H1 (cell line): ENCODE measurements around the gene NIN. TPM values are rescaled to one million over a fixed set of nuclear protein-coding genes. Genes with fewer than 3 reads are reported as not detected.

Experiments used
- CTCF ChIA-PET: fragments of 300-600 bp; sonication (Branson Sonifier 250); formaldehyde crosslinking; loops from one replicate; lab custom pipeline; 2021; ENCODE audit not compliant: partially characterized antibody; lab: Charles Lee
- POLR2A ChIA-PET: fragments of 300-600 bp; sonication (Branson Sonifier 250); formaldehyde crosslinking; loops from one replicate; lab custom pipeline; 2021; ENCODE audit warnings: inconsistent platforms; ENCODE audit not compliant: partially characterized antibody; lab: Charles Lee
- DNase-seq, 2 experiments: peaks; one replicate each; pipeline versions ENCODE4 v3.0.0 to v3.0.0-alpha.2; 2010 to 2022; ENCODE audit warnings: low spot score in 2 of 2, low read depth in 1 of 2, mixed read lengths in 1 of 2
- FAIRE-seq: peaks from 2 replicates; lab custom pipeline; 2011; peaks lifted over from hg19 to GRCh38; lab: Jason Lieb, UNC
- H2AFZ ChIP-seq: 2 replicates; pipeline ENCODE4 v1.8.1; 2012; ENCODE audit warnings: low read length, inconsistent platforms
- H2AK5ac ChIP-seq: 2 replicates; pipeline ENCODE4 v1.6.1; 2013; ENCODE audit warnings: low read depth, low read length
- H2BK120ac ChIP-seq: replicated peaks from 2 replicates; pipeline ENCODE3; 2013; ENCODE audit warnings: low read depth, low read length, inconsistent platforms
- H2BK12ac ChIP-seq: 2 replicates; pipeline ENCODE4 v1.6.1; 2013; ENCODE audit warnings: low read depth, low read length
- H2BK15ac ChIP-seq: 2 replicates; pipeline ENCODE4 v1.6.1; 2013; ENCODE audit warnings: low read length
- H2BK20ac ChIP-seq: 2 replicates; pipeline ENCODE4 v1.6.1; 2013; ENCODE audit warnings: low read length
- H2BK5ac ChIP-seq: 2 replicates; pipeline ENCODE4 v1.6.1; 2013; ENCODE audit warnings: low read depth, low read length
- H3K14ac ChIP-seq: 2 replicates; pipeline ENCODE4 v1.6.1; 2013; ENCODE audit warnings: inconsistent platforms; ENCODE audit not compliant: insufficient read length
- H3K18ac ChIP-seq: 2 replicates; pipeline ENCODE4 v1.6.1; 2013; ENCODE audit warnings: low read length; ENCODE audit errors: extremely low read depth
- H3K23ac ChIP-seq: 2 replicates; pipeline ENCODE4 v1.6.1; 2013; ENCODE audit warnings: inconsistent platforms; ENCODE audit not compliant: insufficient read length
- H3K23me2 ChIP-seq: 2 replicates; pipeline ENCODE4 v1.6.1; 2013; ENCODE audit warnings: low read depth, low read length
- H3K27ac ChIP-seq: 2 replicates; pipeline ENCODE4 v1.6.1; 2011; ENCODE audit warnings: low read depth, low read length, inconsistent platforms
- H3K27me3 ChIP-seq, 4 experiments: replicated peaks in 1 of 4; 1 replicate in 1 of 4; 2 replicates in 3 of 4; pipeline versions ENCODE4 v1.6.1 to v1.8.1; 2011 to 2013; ENCODE audit warnings: low read length in 3 of 4, mild to moderate bottlenecking in 3 of 4, inconsistent platforms in 2 of 4, mixed read lengths in 2 of 4, moderate library complexity in 1 of 4; ENCODE audit not compliant: control insufficient read depth in 3 of 4, insufficient read depth in 3 of 4; ENCODE audit errors: extremely low read depth in 1 of 4
- H3K36me3 ChIP-seq, 4 experiments: 2 replicates each; pipeline versions ENCODE4 v1.6.1 to v1.8.1; 2011 to 2013; ENCODE audit warnings: mild to moderate bottlenecking in 4 of 4, low read length in 3 of 4, moderate library complexity in 2 of 4, control low read depth in 1 of 4, inconsistent platforms in 1 of 4; ENCODE audit not compliant: insufficient read depth in 4 of 4, control insufficient read depth in 2 of 4
- H3K4ac ChIP-seq: replicated peaks from 2 replicates; pipeline ENCODE3; 2013; ENCODE audit warnings: low read length, low read depth, mixed read lengths, inconsistent platforms; ENCODE audit not compliant: insufficient read length
- H3K4me1 ChIP-seq, 4 experiments: replicated peaks in 1 of 4; 1 replicate in 1 of 4; 2 replicates in 3 of 4; pipeline versions ENCODE4 v1.6.1 to v1.8.1; 2011 to 2013; ENCODE audit warnings: low read length in 3 of 4, inconsistent platforms in 2 of 4, mixed read lengths in 1 of 4; ENCODE audit not compliant: insufficient read depth in 4 of 4, control insufficient read depth in 3 of 4
- H3K4me2 ChIP-seq, 2 experiments: 2 replicates each; pipeline versions ENCODE4 v1.6.1 to v1.8.1; 2011 to 2013; ENCODE audit warnings: low read depth in 2 of 2, low read length in 2 of 2, control low read depth in 1 of 2, inconsistent platforms in 1 of 2, mild to moderate bottlenecking in 1 of 2; ENCODE audit not compliant: insufficient read depth in 1 of 2
- H3K4me3 ChIP-seq, 4 experiments: fragments of 200-600, 300-600 bp in 1 of 4; sonication (generic), shearing (Covaris generic), sonication (Bioruptor Twin) in 1 of 4; 2 replicates each; pipeline versions ENCODE4 v1.5.1 to v1.8.1; 2011 to 2016; ENCODE audit warnings: low read length in 4 of 4, low read depth in 3 of 4, control low read depth in 2 of 4, inconsistent platforms in 2 of 4, mild to moderate bottlenecking in 2 of 4, mixed read lengths in 1 of 4, moderate library complexity in 1 of 4; ENCODE audit not compliant: insufficient read depth in 2 of 4; ENCODE audit errors: extremely low read depth in 1 of 4
- H3K56ac ChIP-seq: replicated peaks from 2 replicates; pipeline ENCODE3; 2013; ENCODE audit warnings: low read depth, mild to moderate bottlenecking, mixed read lengths, low read length, inconsistent platforms; ENCODE audit not compliant: insufficient read length
- H3K79me1 ChIP-seq: 2 replicates; pipeline ENCODE4 v1.6.1; 2013; ENCODE audit warnings: low read depth, low read length, control low read depth
- H3K79me2 ChIP-seq, 2 experiments: 2 replicates each; pipeline versions ENCODE4 v1.6.1 to v1.8.1; 2012 to 2013; ENCODE audit warnings: low read length in 2 of 2, mild to moderate bottlenecking in 2 of 2, inconsistent platforms in 1 of 2; ENCODE audit not compliant: insufficient read depth in 2 of 2, control insufficient read depth in 1 of 2
- H3K9ac ChIP-seq, 4 experiments: replicated peaks in 1 of 4; 1 replicate in 1 of 4; 2 replicates in 3 of 4; pipeline versions ENCODE4 v1.6.1 to v1.8.1; 2011 to 2013; ENCODE audit warnings: low read depth in 3 of 4, low read length in 3 of 4, control low read depth in 2 of 4, mild to moderate bottlenecking in 2 of 4, moderate library complexity in 2 of 4, inconsistent platforms in 1 of 4; ENCODE audit errors: extremely low read depth in 1 of 4
- H3K9me3 ChIP-seq, 2 experiments: 2 replicates each; pipeline versions ENCODE4 v1.6.1 to v1.8.1; 2012 to 2013; ENCODE audit warnings: mild to moderate bottlenecking in 2 of 2, moderate library complexity in 2 of 2, control low read depth in 1 of 2, inconsistent platforms in 1 of 2, low read depth in 1 of 2, low read length in 1 of 2, mixed read lengths in 1 of 2; ENCODE audit not compliant: insufficient read depth in 2 of 2
- H4K20me1 ChIP-seq, 2 experiments: replicated peaks in 1 of 2; 2 replicates each; pipeline versions ENCODE3 to v1.8.1; 2011 to 2013; ENCODE audit warnings: inconsistent platforms in 2 of 2, low read length in 2 of 2, mild to moderate bottlenecking in 1 of 2; ENCODE audit not compliant: insufficient read depth in 2 of 2, control insufficient read depth in 1 of 2
- H4K5ac ChIP-seq: 2 replicates; pipeline ENCODE4 v1.6.1; 2013; ENCODE audit warnings: low read length, low read depth, mixed read lengths, inconsistent platforms; ENCODE audit not compliant: insufficient read length
- H4K8ac ChIP-seq: 2 replicates; pipeline ENCODE4 v1.8.0; 2013; ENCODE audit warnings: mild to moderate bottlenecking, moderate library complexity, low read length, inconsistent platforms; ENCODE audit not compliant: insufficient read depth; ENCODE audit errors: extremely low read depth
- H4K91ac ChIP-seq: replicated peaks from 2 replicates; pipeline ENCODE3; 2013; ENCODE audit warnings: low read length, mixed read lengths, inconsistent platforms; ENCODE audit not compliant: insufficient read length
- BACH1 ChIP-seq: IDR thresholded peaks from 2 replicates; pipeline ENCODE4 v1.6.1; 2012; ENCODE audit warnings: low read length, improper control_type of control experiment
- BCL11A ChIP-seq, 2 experiments: IDR thresholded peaks; one replicate each; pipeline ENCODE4 v1.6.1; 2011; ENCODE audit warnings: low read depth in 2 of 2, low read length in 2 of 2, mild to moderate bottlenecking in 2 of 2
- CBX5 ChIP-seq: fragments of 300-800, 300-1000 bp; sonication (generic); IDR thresholded peaks from 2 replicates; pipeline ENCODE4 v1.7.1; 2016; ENCODE audit warnings: antibody characterized with exemption, low read length, low read depth
- CBX8 ChIP-seq: fragments of 300-800, 300-1000 bp; sonication (generic); IDR thresholded peaks from 2 replicates; pipeline ENCODE4 v1.7.1; 2016; ENCODE audit warnings: low read depth, low read length, borderline replicate concordance
- KDM5A ChIP-seq: fragments of 200-600 bp; IDR thresholded peaks from 2 replicates; pipeline ENCODE4 v1.7.1; 2012; ENCODE audit warnings: mild to moderate bottlenecking, low read length, inconsistent platforms, mixed read lengths
- MAFK ChIP-seq: IDR thresholded peaks from 2 replicates; pipeline ENCODE4 v1.6.1; 2012; ENCODE audit warnings: low read depth, mild to moderate bottlenecking, improper control_type of control experiment, low read length
- NANOG ChIP-seq: IDR thresholded peaks from 2 replicates; pipeline ENCODE4 v1.6.1; 2011; ENCODE audit warnings: low read length, low read depth, mild to moderate bottlenecking, inconsistent platforms; ENCODE audit not compliant: insufficient read depth, poor library complexity, severe bottlenecking
- NRF1 ChIP-seq: IDR thresholded peaks from 2 replicates; pipeline ENCODE4 v1.6.1; 2011; ENCODE audit warnings: mild to moderate bottlenecking, low read depth, low read length, improper control_type of control experiment
- SIN3A ChIP-seq, 2 experiments: IDR thresholded peaks in 1 of 2; conservative IDR thresholded peaks in 1 of 2; 2 replicates each; pipeline ENCODE4 v1.6.1; 2011 to 2012; ENCODE audit warnings: low read length in 2 of 2, improper control_type of control experiment in 1 of 2, low read depth in 1 of 2, mild to moderate bottlenecking in 1 of 2
- SIX5 ChIP-seq: IDR thresholded peaks from 2 replicates; pipeline ENCODE4 v1.6.1; 2011; ENCODE audit warnings: mild to moderate bottlenecking, low read depth, low read length
- SP2 ChIP-seq: IDR thresholded peaks from 2 replicates; pipeline ENCODE4 v1.6.1; 2012; ENCODE audit warnings: mild to moderate bottlenecking, low read length, inconsistent platforms
- SRF ChIP-seq: IDR thresholded peaks from 2 replicates; pipeline ENCODE4 v1.6.1; 2011; ENCODE audit warnings: mild to moderate bottlenecking, low read depth, low read length, moderate library complexity
- TCF12 ChIP-seq: IDR thresholded peaks from 2 replicates; pipeline ENCODE4 v1.6.1; 2011; ENCODE audit warnings: low read depth, mild to moderate bottlenecking, low read length
- YY1 ChIP-seq: IDR thresholded peaks from 2 replicates; pipeline ENCODE4 v1.6.1; 2011; ENCODE audit warnings: low read depth, mild to moderate bottlenecking, low read length
- WGBS, 2 experiments: shearing (Covaris generic) in 1 of 2; methylation state at CpG; one replicate each; pipeline versions ENCODE4 v1.1.6 to v1.1.7; 2013 to 2015; ENCODE audit warnings: low lambda C conversion rate in 2 of 2, mixed read lengths in 2 of 2, inconsistent platforms in 1 of 2, low coverage in 1 of 2, missing lambda C conversion rate in 1 of 2; ENCODE audit not compliant: insufficient replicate concordance in 2 of 2, insufficient coverage in 1 of 2, insufficient read length in 1 of 2; ENCODE audit errors: extremely low coverage in 1 of 2, missing lambda C conversion rate in 1 of 2; 5-methylcytosine and 5-hydroxymethylcytosine counted together
- polyA plus RNA-seq, 7 experiments: library from polyadenylated mRNA; depleted of rRNA in 3 of 7; stranded (reverse) in 5 of 7; unstranded in 2 of 7; fragments of >200 nt in 5 of 7; fragments of 200-250 nt in 2 of 7; gene quantifications; 1 replicate in 5 of 7; 2 replicates in 1 of 7; 4 replicates in 1 of 7; pipeline versions ENCODE4 v1.2.1 to v1.2.3, GENCODE V29; 2011 to 2013; ENCODE audit warnings: missing spikeins in 2 of 7, mixed read lengths in 2 of 7
- total RNA-seq: library from RNA; stranded (reverse); fragmentation: NEBNext Ultra II Directional; extraction: Animal tissue kit (Norgen Biotek cat#: 25700); gene quantifications from 2 replicates; pipeline ENCODE4 v1.2.1, GENCODE V29; 2021
- TF ChIP-seq, protein P1 (sequence below): IDR thresholded peaks from 2 replicates; pipeline ENCODE4 v1.6.1; 2011; ENCODE audit warnings: low read depth, mild to moderate bottlenecking, low read length; ENCODE audit not compliant: insufficient read depth

NIN gene
- total and polyA plus RNA-seq, 2 of the 8 experiments (the other 6 are each of a cell fraction or from before 2014, with no cell fraction given): 3.2 to 21.3 TPM

DNA sequence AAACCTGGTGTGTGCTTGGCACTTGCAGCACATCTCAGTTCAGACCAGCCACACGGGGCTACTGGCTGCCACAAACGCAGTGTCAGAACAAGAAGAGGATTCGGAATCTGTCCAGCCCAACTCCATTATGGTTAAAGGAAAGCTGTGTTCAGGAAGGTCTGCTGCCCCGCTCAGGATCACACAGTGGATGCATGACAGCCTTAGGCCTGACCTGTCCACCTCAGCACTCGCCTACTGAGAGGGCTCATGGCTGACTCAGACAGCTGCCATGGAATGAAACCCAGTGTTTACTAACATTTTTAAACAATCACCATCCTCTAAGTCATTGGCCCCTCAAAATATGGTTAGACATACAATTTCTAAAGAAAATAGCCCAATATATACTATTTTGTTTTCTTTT, 5.6 kb upstream of the NIN start:
- DNase-seq (no peak), FAIRE-seq (no peak)
- H3K23me2 ChIP-seq: peaks cover 3% of the 10 kb centered on the region; the same call in 1 of the 2 replicates
- H3K79me2 ChIP-seq: no peaks in the 10 kb centered on the region
- H4K5ac ChIP-seq: no peak overlapping the region
- no peak overlapping the region for H3K18ac ChIP-seq
- H3K4me2 ChIP-seq: no peak overlapping the region
- H3K14ac ChIP-seq: no peak overlapping the region
- H2BK120ac ChIP-seq: no peak overlapping the region
- no peaks in the 10 kb centered on the region for H3K79me1 ChIP-seq
- H4K20me1 ChIP-seq: no peaks in the 10 kb centered on the region
- H2BK15ac ChIP-seq: no peak overlapping the region; the same call in 1 of the 2 replicates
- no peak overlapping the region for H2BK12ac ChIP-seq
- no peaks in the 10 kb centered on the region for H3K9me3 ChIP-seq
- no peak overlapping the region for H2AFZ ChIP-seq
- H3K27ac ChIP-seq: no peak overlapping the region
- H3K4ac ChIP-seq: no peak overlapping the region
- WGBS, 2 experiments: 86% methylated on average over 5 of the region's 5 CpGs; no CpG with 5 or more reads in 1 of the 2 experiments
- ChIA-PET POLR2A (no interaction called here), CTCF (interaction anchor here (1.8 kb wide), 1 partner anchor 24 kb away, joined by 7 read pairs; no protein-coding TSS in a partner anchor)
- H3K23ac ChIP-seq: no peak overlapping the region
- H2BK5ac ChIP-seq: no peak overlapping the region
- no peak overlapping the region for H2AK5ac ChIP-seq
- no peaks in the 10 kb centered on the region for H3K36me3 ChIP-seq
- H3K56ac ChIP-seq: no peak overlapping the region
- H4K91ac ChIP-seq: no peak overlapping the region
- no peak overlapping the region for H3K4me3 ChIP-seq
- H3K27me3 ChIP-seq: peaks cover 0 to 18% (median 15%) of the 10 kb centered on the region in 4 experiments; a peak in 5 of 7 replicates
- H4K8ac ChIP-seq: no peak overlapping the region; the same call in 1 of the 2 replicates
- peaks cover 0 to 4% (median under 1%) of the 10 kb centered on the region in 4 experiments; a peak in 3 of 7 replicates for H3K4me1 ChIP-seq
- no peak overlapping the region for H3K9ac ChIP-seq
- no peak overlapping the region for H2BK20ac ChIP-seq
- no peak for TF ChIP-seq KDM5A
- no peak for TF ChIP-seq BCL11A (IDR thresholded peaks at IDR 0.05; ENCODE audit: low read depth in 2 of 2, low read length in 2 of 2)
- TF ChIP-seq SRF: no peak
- TF ChIP-seq TCF12: no peak
- TF ChIP-seq CBX8: no peak
- no peak for TF ChIP-seq SIN3A (conservative IDR thresholded peaks at IDR 0.05 in 1 of 2, IDR thresholded peaks at IDR 0.05 in 1 of 2; ENCODE audit: low read depth in 1 of 2, low read length in 2 of 2)
- TF ChIP-seq SP2: no peak
- TF ChIP-seq CBX5: no peak
- TF ChIP-seq NRF1: no peak
- TF ChIP-seq BACH1: no peak
- no peak for TF ChIP-seq SIX5
- TF ChIP-seq, protein P1, sequence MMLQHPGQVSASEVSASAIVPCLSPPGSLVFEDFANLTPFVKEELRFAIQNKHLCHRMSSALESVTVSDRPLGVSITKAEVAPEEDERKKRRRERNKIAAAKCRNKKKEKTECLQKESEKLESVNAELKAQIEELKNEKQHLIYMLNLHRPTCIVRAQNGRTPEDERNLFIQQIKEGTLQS: no peak
- no peak for TF ChIP-seq YY1
- no peak for TF ChIP-seq NANOG
- no peak for TF ChIP-seq MAFK
